H1 (cell line): ENCODE data around the gene PLXNA3. TPM values are rescaled to one million over a fixed set of nuclear protein-coding genes. Genes with fewer than 3 reads are reported as not detected.

Experiments used
- CHD7 ChIP-seq: fragments of 300-600 bp; sonication (generic); IDR thresholded peaks from 2 replicates; pipeline ENCODE4 v1.7.1; 2012; ENCODE audit warnings: low read length, moderate library complexity, mild to moderate bottlenecking, inconsistent platforms; ENCODE audit not compliant: insufficient replicate concordance
- polyA plus RNA-seq, 7 experiments: library from polyadenylated mRNA; depleted of rRNA in 3 of 7; stranded (reverse) in 5 of 7; unstranded in 2 of 7; fragments of >200 nt in 5 of 7; fragments of 200-250 nt in 2 of 7; gene quantifications; 1 replicate in 5 of 7; 2 replicates in 1 of 7; 4 replicates in 1 of 7; pipeline versions ENCODE4 v1.2.1 to v1.2.3, GENCODE V29; 2011 to 2013; ENCODE audit warnings: missing spikeins in 2 of 7, mixed read lengths in 2 of 7
- total RNA-seq: library from RNA; stranded (reverse); fragmentation: NEBNext Ultra II Directional; extraction: Animal tissue kit (Norgen Biotek cat#: 25700); gene quantifications from 2 replicates; pipeline ENCODE4 v1.2.1, GENCODE V29; 2021

Gene PLXNA3
- total and polyA plus RNA-seq, 2 of the 8 experiments (the other 6 are each of a cell fraction or from before 2014, with no cell fraction given): 10.7 to 18.2 TPM

GRCh38 chrX:154489182-154489581, 31.1 kb downstream of the PLXNA3 start (continued):
- TF ChIP-seq CHD7: no peak
- TF ChIP-seq, all 59 proteins: peak for 0
